HepG2 (cell line): ENCODE measurements around the gene USP7. TPM values are rescaled to one million over a fixed set of nuclear protein-coding genes. Genes with fewer than 3 reads are reported as not detected.

Source experiments
- GATA4 ChIP-seq: sonication (generic); IDR thresholded peaks from 2 replicates; pipeline ENCODE4 v1.6.1; 2016; ENCODE audit warnings: antibody characterized with exemption, low read depth, borderline replicate concordance
- HNRNPK ChIP-seq: fragments of 200-400 bp; formaldehyde crosslinking; IDR thresholded peaks from 2 replicates; pipeline ENCODE4 v1.6.1; 2018; ENCODE audit warnings: low read length, low read depth, moderate library complexity, mild to moderate bottlenecking; ENCODE audit not compliant: poor library complexity, severe bottlenecking
- ZBTB1 ChIP-seq: sonication (generic); formaldehyde crosslinking; IDR thresholded peaks from 2 replicates; pipeline ENCODE4 v1.4.0; 2020; ENCODE audit warnings: missing genetic modification reagents, borderline replicate concordance
- ZNF335 ChIP-seq: sonication (generic); formaldehyde crosslinking; IDR thresholded peaks from 2 replicates; pipeline ENCODE4 v1.4.0; 2020; ENCODE audit warnings: missing genetic modification reagents
- ZNF672 ChIP-seq: sonication (generic); formaldehyde crosslinking; IDR thresholded peaks from 2 replicates; pipeline ENCODE4 v1.8.1; 2022; ENCODE audit warnings: missing genetic modification reagents
- ZNF703 ChIP-seq: sonication (generic); formaldehyde crosslinking; IDR thresholded peaks from 2 replicates; pipeline ENCODE4 v1.5.1; 2020; ENCODE audit warnings: missing genetic modification reagents, mild to moderate bottlenecking, moderate library complexity, borderline replicate concordance
- ZNF713 ChIP-seq: sonication (generic); formaldehyde crosslinking; IDR thresholded peaks from 2 replicates; pipeline ENCODE4 v1.4.0; 2020; ENCODE audit warnings: mild to moderate bottlenecking, missing genetic modification reagents
- ZNF788 ChIP-seq: sonication (generic); formaldehyde crosslinking; IDR thresholded peaks from 2 replicates; pipeline ENCODE4 v1.5.0; 2020; ENCODE audit warnings: mild to moderate bottlenecking, missing genetic modification reagents, borderline replicate concordance
- ZNF850 ChIP-seq: sonication (generic); formaldehyde crosslinking; conservative IDR thresholded peaks from 2 replicates; pipeline ENCODE4 v1.9.0; 2021; ENCODE audit warnings: mild to moderate bottlenecking, missing genetic modification reagents
- polyA plus RNA-seq, 8 experiments: library from polyadenylated mRNA; depleted of rRNA in 3 of 8; stranded (reverse) in 7 of 8; unstranded in 1 of 8; fragments of >200 nt; fragmentation: Illumina TruSeq in 4 of 8; extraction: Trizol in 4 of 8; gene quantifications; 2 replicates each; pipeline versions ENCODE4 v1.2.1 to v1.2.3, GENCODE V29; 2011 to 2016; ENCODE audit warnings: low read depth in 4 of 8, missing spikeins in 1 of 8, mixed read lengths in 1 of 8; ENCODE audit not compliant: insufficient read depth in 1 of 8
- total RNA-seq, 5 experiments: library from RNA; depleted of rRNA; stranded (reverse); fragments of >200 nt; fragmentation: Illumina TruSeq; extraction: Trizol; gene quantifications; 2 replicates each; pipeline ENCODE4 v1.2.3, GENCODE V29; 2016; ENCODE audit warnings: low read depth in 1 of 5
- TF ChIP-seq, protein P1 (sequence below): sonication (generic); formaldehyde crosslinking; IDR thresholded peaks from 2 replicates; pipeline ENCODE4 v1.9.0; 2022; ENCODE audit warnings: missing genetic modification reagents, mild to moderate bottlenecking, borderline replicate concordance
- TF ChIP-seq, protein P2 (sequence below): sonication (generic); formaldehyde crosslinking; IDR thresholded peaks from 2 replicates; pipeline ENCODE4 v1.5.0; 2020; ENCODE audit warnings: mild to moderate bottlenecking, missing genetic modification reagents
- TF ChIP-seq, protein P3 (sequence below): sonication (generic); formaldehyde crosslinking; IDR thresholded peaks from 2 replicates; pipeline ENCODE4 v1.8.0; 2022; ENCODE audit warnings: mild to moderate bottlenecking, missing genetic modification reagents, moderate library complexity
- TF ChIP-seq, protein P4 (sequence below): sonication (generic); formaldehyde crosslinking; IDR thresholded peaks from 2 replicates; pipeline ENCODE4 v1.4.0; 2020; ENCODE audit warnings: missing genetic modification reagents, mild to moderate bottlenecking, borderline replicate concordance
- TF ChIP-seq, protein P5 (sequence below): sonication (generic); formaldehyde crosslinking; IDR thresholded peaks from 2 replicates; pipeline ENCODE4 v1.4.0; 2020; ENCODE audit warnings: missing genetic modification reagents, borderline replicate concordance
- TF ChIP-seq, protein P6 (sequence below): sonication (generic); formaldehyde crosslinking; IDR thresholded peaks from 2 replicates; pipeline ENCODE4 v1.4.0; 2020; ENCODE audit warnings: missing genetic modification reagents

USP7 gene
- total and polyA plus RNA-seq, 2 of the 13 experiments (the other 11 are each of a cell fraction or from before 2014, with no cell fraction given): 52.5 to 173 TPM

DNA sequence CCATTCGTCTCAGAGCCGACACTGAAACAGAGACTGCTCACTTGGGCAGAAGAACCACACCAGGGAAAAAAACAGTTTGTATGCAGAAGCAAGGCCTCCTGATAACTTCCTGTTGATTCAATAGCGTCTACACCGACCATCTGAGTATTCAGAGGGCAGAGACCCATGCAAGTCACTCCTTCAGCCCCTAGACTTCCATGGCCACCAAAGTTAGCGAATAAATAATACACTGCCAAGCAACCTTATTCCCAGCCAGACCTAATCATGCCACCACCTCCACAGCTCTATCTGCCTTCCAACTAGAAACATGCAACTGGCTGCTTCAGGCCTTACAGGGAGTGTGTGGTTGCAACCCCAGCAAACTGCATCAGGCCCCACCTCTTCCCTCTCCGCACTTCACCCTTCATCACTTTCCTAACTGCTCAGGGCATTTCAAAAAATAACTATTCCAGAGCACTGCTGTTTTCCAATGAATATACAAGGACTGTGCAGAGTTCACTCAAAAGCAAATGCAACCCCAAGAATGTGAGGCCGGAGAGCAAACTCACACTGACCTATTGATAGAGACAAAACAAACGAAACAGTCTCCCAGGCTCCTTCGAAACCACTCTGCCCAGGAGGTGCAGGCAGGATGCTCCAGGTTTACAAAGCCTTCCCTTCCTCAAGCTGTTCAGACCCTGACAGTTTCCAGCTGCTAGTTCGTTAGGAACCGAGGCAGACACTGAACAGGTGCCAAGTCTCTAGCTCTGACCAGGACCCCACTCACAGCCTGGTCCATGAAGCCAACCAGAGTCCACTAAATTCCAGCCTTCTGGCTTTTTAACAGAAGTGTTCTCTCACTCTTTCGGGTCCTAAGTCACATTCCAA lies 3.6 kb downstream of the USP7 start (continued):
- TF ChIP-seq HNRNPK: no peak
- TF ChIP-seq, protein P1, sequence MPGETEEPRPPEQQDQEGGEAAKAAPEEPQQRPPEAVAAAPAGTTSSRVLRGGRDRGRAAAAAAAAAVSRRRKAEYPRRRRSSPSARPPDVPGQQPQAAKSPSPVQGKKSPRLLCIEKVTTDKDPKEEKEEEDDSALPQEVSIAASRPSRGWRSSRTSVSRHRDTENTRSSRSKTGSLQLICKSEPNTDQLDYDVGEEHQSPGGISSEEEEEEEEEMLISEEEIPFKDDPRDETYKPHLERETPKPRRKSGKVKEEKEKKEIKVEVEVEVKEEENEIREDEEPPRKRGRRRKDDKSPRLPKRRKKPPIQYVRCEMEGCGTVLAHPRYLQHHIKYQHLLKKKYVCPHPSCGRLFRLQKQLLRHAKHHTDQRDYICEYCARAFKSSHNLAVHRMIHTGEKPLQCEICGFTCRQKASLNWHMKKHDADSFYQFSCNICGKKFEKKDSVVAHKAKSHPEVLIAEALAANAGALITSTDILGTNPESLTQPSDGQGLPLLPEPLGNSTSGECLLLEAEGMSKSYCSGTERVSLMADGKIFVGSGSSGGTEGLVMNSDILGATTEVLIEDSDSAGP (CRISPR knock-in tag): no peak; the same call in 1 of the 2 replicates
- TF ChIP-seq, protein P2, sequence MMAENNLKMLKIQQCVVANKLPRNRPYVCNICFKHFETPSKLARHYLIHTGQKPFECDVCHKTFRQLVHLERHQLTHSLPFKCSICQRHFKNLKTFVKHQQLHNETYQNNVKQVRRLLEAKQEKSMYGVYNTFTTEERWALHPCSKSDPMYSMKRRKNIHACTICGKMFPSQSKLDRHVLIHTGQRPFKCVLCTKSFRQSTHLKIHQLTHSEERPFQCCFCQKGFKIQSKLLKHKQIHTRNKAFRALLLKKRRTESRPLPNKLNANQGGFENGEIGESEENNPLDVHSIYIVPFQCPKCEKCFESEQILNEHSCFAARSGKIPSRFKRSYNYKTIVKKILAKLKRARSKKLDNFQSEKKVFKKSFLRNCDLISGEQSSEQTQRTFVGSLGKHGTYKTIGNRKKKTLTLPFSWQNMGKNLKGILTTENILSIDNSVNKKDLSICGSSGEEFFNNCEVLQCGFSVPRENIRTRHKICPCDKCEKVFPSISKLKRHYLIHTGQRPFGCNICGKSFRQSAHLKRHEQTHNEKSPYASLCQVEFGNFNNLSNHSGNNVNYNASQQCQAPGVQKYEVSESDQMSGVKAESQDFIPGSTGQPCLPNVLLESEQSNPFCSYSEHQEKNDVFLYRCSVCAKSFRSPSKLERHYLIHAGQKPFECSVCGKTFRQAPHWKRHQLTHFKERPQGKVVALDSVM: no peak; the same call in none of the 2 replicates
- TF ChIP-seq ZNF713 (CRISPR knock-in tag): 0 out of 2 replicates have a peak, but pooled peaks have one; percentile 4
- TF ChIP-seq ZNF335 (CRISPR knock-in tag): no peak
- TF ChIP-seq, protein P3, sequence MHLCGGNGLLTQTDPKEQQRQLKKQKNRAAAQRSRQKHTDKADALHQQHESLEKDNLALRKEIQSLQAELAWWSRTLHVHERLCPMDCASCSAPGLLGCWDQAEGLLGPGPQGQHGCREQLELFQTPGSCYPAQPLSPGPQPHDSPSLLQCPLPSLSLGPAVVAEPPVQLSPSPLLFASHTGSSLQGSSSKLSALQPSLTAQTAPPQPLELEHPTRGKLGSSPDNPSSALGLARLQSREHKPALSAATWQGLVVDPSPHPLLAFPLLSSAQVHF: no peak
- TF ChIP-seq ZBTB1 (CRISPR knock-in tag): no peak
- TF ChIP-seq ZNF788: peak; percentile 90; the same call in 1 of the 2 replicates
- no peak for TF ChIP-seq ZNF850
- TF ChIP-seq, protein P4, sequence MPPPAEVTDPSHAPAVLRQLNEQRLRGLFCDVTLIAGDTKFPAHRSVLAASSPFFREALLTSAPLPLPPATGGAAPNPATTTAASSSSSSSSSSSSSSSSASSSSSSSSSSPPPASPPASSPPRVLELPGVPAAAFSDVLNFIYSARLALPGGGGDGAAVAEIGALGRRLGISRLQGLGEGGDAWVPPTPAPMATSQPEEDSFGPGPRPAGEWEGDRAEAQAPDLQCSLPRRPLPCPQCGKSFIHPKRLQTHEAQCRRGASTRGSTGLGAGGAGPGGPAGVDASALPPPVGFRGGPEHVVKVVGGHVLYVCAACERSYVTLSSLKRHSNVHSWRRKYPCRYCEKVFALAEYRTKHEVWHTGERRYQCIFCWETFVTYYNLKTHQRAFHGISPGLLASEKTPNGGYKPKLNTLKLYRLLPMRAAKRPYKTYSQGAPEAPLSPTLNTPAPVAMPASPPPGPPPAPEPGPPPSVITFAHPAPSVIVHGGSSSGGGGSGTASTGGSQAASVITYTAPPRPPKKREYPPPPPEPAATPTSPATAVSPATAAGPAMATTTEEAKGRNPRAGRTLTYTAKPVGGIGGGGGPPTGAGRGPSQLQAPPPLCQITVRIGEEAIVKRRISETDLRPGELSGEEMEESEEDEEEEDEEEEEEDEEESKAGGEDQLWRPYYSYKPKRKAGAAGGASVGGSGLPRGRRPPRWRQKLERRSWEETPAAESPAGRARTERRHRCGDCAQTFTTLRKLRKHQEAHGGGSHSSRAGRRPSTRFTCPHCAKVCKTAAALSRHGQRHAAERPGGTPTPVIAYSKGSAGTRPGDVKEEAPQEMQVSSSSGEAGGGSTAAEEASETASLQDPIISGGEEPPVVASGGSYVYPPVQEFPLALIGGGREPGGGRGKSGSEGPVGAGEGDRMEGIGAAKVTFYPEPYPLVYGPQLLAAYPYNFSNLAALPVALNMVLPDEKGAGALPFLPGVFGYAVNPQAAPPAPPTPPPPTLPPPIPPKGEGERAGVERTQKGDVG: peak; percentile 84; the same call in 1 of the 2 replicates
- no peak for TF ChIP-seq ZNF703 (CRISPR knock-in tag)
- TF ChIP-seq, protein P5, sequence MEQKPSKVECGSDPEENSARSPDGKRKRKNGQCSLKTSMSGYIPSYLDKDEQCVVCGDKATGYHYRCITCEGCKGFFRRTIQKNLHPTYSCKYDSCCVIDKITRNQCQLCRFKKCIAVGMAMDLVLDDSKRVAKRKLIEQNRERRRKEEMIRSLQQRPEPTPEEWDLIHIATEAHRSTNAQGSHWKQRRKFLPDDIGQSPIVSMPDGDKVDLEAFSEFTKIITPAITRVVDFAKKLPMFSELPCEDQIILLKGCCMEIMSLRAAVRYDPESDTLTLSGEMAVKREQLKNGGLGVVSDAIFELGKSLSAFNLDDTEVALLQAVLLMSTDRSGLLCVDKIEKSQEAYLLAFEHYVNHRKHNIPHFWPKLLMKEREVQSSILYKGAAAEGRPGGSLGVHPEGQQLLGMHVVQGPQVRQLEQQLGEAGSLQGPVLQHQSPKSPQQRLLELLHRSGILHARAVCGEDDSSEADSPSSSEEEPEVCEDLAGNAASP (CRISPR knock-in tag): peak; percentile 25; the same call in 1 of the 2 replicates
- TF ChIP-seq, protein P6, sequence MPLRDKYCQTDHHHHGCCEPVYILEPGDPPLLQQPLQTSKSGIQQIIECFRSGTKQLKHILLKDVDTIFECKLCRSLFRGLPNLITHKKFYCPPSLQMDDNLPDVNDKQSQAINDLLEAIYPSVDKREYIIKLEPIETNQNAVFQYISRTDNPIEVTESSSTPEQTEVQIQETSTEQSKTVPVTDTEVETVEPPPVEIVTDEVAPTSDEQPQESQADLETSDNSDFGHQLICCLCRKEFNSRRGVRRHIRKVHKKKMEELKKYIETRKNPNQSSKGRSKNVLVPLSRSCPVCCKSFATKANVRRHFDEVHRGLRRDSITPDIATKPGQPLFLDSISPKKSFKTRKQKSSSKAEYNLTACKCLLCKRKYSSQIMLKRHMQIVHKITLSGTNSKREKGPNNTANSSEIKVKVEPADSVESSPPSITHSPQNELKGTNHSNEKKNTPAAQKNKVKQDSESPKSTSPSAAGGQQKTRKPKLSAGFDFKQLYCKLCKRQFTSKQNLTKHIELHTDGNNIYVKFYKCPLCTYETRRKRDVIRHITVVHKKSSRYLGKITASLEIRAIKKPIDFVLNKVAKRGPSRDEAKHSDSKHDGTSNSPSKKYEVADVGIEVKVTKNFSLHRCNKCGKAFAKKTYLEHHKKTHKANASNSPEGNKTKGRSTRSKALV (CRISPR knock-in tag): no peak
- TF ChIP-seq ZNF672 (CRISPR knock-in tag): no peak
- TF ChIP-seq GATA4: no peak
